Measurements from ENCODE around the gene DCLK2.

The DCLK2 gene

DNA sequence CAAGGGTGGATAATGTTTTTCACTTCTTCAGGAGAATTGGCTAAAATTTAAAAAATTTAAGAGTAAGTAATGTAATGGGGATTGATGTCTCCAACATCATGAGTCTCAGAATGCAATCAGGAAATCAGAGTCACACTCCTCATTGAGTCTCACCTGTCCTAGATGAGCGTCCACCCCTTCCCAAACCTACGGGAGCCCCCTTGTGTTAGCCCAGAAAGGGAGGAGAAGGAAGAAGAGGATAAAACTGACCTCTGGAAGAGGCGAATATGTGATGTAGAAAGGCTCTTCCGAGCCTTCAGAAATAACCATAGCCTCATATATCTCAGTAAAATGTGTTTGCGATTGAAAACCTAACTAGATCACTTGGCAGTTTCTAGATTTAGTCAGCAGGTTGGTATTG, 157.1 kb downstream of the DCLK2 start:
- no peak overlapping the region for H3K4me3 ChIP-seq (ENCODE audit: low read depth, low read length)
- TF ChIP-seq POLR2A (IDR thresholded peaks at IDR 0.05; ENCODE audit: extremely low read depth, insufficient read length) (no peak), MYC (IDR thresholded peaks at IDR 0.05; ENCODE audit: low read depth, low read length) (no peak)
- TF ChIP-seq, protein P1, sequence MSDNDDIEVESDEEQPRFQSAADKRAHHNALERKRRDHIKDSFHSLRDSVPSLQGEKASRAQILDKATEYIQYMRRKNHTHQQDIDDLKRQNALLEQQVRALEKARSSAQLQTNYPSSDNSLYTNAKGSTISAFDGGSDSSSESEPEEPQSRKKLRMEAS (IDR thresholded peaks at IDR 0.05; ENCODE audit: low read depth, low read length) = no peak
- TF ChIP-seq, protein P2, sequence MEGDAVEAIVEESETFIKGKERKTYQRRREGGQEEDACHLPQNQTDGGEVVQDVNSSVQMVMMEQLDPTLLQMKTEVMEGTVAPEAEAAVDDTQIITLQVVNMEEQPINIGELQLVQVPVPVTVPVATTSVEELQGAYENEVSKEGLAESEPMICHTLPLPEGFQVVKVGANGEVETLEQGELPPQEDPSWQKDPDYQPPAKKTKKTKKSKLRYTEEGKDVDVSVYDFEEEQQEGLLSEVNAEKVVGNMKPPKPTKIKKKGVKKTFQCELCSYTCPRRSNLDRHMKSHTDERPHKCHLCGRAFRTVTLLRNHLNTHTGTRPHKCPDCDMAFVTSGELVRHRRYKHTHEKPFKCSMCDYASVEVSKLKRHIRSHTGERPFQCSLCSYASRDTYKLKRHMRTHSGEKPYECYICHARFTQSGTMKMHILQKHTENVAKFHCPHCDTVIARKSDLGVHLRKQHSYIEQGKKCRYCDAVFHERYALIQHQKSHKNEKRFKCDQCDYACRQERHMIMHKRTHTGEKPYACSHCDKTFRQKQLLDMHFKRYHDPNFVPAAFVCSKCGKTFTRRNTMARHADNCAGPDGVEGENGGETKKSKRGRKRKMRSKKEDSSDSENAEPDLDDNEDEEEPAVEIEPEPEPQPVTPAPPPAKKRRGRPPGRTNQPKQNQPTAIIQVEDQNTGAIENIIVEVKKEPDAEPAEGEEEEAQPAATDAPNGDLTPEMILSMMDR (IDR thresholded peaks at IDR 0.05; ENCODE audit: low read depth, low read length) = no peak
- no peak for DNase-seq (ENCODE audit: low read depth)

GRCh38 chr4:150235808-150236271, 157.6 kb downstream of the DCLK2 start:
- no peak overlapping the region for H3K4me3 ChIP-seq (ENCODE audit: low read depth, low read length)
- no peak for DNase-seq (ENCODE audit: low read depth)
- TF ChIP-seq MYC (IDR thresholded peaks at IDR 0.05; ENCODE audit: low read depth, low read length) (no peak), POLR2A (IDR thresholded peaks at IDR 0.05; ENCODE audit: extremely low read depth, insufficient read length) (no peak)
- TF ChIP-seq, protein P1 (IDR thresholded peaks at IDR 0.05; ENCODE audit: low read depth, low read length) = no peak
- TF ChIP-seq, protein P2 (IDR thresholded peaks at IDR 0.05; ENCODE audit: low read depth, low read length) = no peak

DNA sequence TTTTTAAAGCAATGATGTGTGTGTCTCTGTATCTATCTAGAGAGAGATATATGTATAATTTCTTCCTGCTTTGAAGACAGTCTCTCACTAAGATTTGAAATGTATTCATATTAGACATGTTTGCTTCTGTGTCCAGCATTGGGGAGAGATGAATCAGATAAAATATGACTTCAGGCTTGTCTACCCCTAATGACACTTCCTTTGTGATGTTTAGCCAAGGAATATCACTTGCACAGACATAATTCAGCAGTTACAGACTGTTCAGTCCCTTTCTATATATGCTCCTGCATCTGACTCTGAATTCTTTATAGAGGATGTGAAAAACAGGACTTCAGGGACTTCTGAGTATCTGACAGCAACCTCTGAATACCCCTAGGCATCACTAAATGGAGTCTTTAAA, 158.4 kb downstream of the DCLK2 start:
- no peak overlapping the region for H3K4me3 ChIP-seq (ENCODE audit: low read depth, low read length)
- TF ChIP-seq, protein P1 (IDR thresholded peaks at IDR 0.05; ENCODE audit: low read depth, low read length) = no peak
- TF ChIP-seq POLR2A (IDR thresholded peaks at IDR 0.05; ENCODE audit: extremely low read depth, insufficient read length) (no peak), MYC (IDR thresholded peaks at IDR 0.05; ENCODE audit: low read depth, low read length) (no peak)
- TF ChIP-seq, protein P2 (IDR thresholded peaks at IDR 0.05; ENCODE audit: low read depth, low read length) = no peak

DNA sequence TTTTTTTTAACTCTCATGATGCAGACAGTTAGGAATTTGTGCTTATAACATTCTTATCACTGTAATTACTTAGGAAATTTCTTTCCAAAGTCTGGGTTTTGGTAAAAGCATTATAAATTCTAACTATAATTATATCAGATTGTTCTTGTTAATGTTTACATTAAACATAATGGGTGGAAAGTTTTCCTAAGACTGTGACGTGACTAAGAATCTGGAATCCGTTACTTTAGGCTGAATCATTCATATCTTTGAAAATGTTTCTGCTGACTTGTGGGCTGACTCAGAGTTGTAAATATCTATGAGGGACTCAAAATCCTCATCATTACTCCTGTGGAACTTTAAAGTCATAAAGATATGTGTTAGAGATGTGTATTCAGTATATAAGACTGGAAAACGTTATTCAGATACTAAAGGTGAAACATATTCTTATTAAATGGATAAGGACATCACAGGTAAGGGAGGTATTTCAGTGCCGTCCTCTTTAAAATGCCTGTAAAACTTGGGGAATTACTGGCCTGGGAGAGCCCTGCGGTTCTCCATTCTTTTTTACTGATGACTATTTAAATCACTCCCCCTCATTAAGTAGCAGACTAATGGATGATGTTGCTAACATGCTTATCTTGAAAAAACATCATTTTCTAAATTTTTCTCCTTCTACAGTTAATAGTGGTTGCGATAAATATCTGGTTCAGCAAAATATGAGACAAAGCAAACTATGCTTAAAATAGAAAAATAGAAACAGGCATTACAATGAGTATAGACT, 159.0 kb downstream of the DCLK2 start:
- no peak for DNase-seq (ENCODE audit: low read depth)
- TF ChIP-seq MYC (IDR thresholded peaks at IDR 0.05; ENCODE audit: low read depth, low read length) (no peak), POLR2A (IDR thresholded peaks at IDR 0.05; ENCODE audit: extremely low read depth, insufficient read length) (no peak)
- TF ChIP-seq, protein P1 (IDR thresholded peaks at IDR 0.05; ENCODE audit: low read depth, low read length) = no peak
- TF ChIP-seq, protein P2 (IDR thresholded peaks at IDR 0.05; ENCODE audit: low read depth, low read length) = no peak
- H3K4me3 ChIP-seq (ENCODE audit: low read depth, low read length) = no peak overlapping the region

More for the DNA sequence above, 158.4 kb downstream of the DCLK2 start:
- no peak for DNase-seq (ENCODE audit: low read depth)

GRCh38 chr4:150238591-150238990, 160.3 kb downstream of the DCLK2 start:
- DNase-seq (ENCODE audit: low read depth) = no peak
- no peak overlapping the region for H3K4me3 ChIP-seq (ENCODE audit: low read depth, low read length)
- TF ChIP-seq, protein P1 (IDR thresholded peaks at IDR 0.05; ENCODE audit: low read depth, low read length) = no peak
- TF ChIP-seq, protein P2 (IDR thresholded peaks at IDR 0.05; ENCODE audit: low read depth, low read length) = no peak
- TF ChIP-seq POLR2A (IDR thresholded peaks at IDR 0.05; ENCODE audit: extremely low read depth, insufficient read length) (no peak), MYC (IDR thresholded peaks at IDR 0.05; ENCODE audit: low read depth, low read length) (no peak)
